ENCODE data around the gene METTL18. TPM values are rescaled to one million over a fixed set of nuclear protein-coding genes. Genes with fewer than 3 reads are reported as not detected.

The METTL18 gene
- polyA plus RNA-seq, 1 donor from 2014 or later, result 7.0 TPM

DNA sequence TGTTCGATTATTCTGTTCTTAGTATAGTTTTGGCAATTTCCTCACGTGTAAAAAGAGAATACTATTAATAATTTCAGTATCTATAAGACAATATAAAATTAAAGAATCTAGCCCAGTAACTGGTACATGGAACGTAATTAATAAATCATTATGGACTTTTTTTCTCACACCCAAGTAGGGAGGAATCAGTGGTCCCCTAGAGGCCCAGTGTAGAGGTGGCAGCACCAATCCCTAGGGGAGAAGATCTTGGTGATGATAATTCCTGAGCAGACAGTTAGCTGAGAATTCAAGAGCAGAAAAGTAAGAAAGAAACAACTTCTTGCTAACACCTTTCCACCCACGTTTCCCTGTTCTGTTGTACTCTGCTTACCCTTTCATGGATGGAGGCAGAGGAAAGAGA lies 41.2 kb downstream of the METTL18 start:
- H3K27ac ChIP-seq (ENCODE audit: low read length), result no peak overlapping the region
- H4K20me1 ChIP-seq (ENCODE audit: insufficient read depth), result no peaks in the 10 kb centered on the region
- no peaks in the 10 kb centered on the region for H3K9me3 ChIP-seq (ENCODE audit: low read length)
- H3K4me3 ChIP-seq (ENCODE audit: low read length), result no peak overlapping the region
- TF ChIP-seq SMC3 (conservative IDR thresholded peaks at IDR 0.05; ENCODE audit: poor library complexity), result no peak
- no peak overlapping the region for H3K9ac ChIP-seq (ENCODE audit: low read length)
- H3K36me3 ChIP-seq (ENCODE audit: insufficient read depth, low read length), result no peaks in the 10 kb centered on the region
- H3K9me2 ChIP-seq (ENCODE audit: insufficient read depth, low read length), result no peaks in the 10 kb centered on the region
- H2AFZ ChIP-seq (ENCODE audit: low read depth, low read length), result no peak overlapping the region
- H3K27me3 ChIP-seq (ENCODE audit: insufficient read depth, low read depth, low read length), result no peaks in the 10 kb centered on the region
- H3K79me2 ChIP-seq (replicated peaks; ENCODE audit: insufficient read depth, low read length), result no peaks in the 10 kb centered on the region
- H3K4me2 ChIP-seq (ENCODE audit: low read length), result no peak overlapping the region
- no peaks in the 10 kb centered on the region for H3F3A ChIP-seq (ENCODE audit: insufficient read depth, low read length, poor library complexity, severe bottlenecking)

GRCh38 chr1:169750041-169750440 lies 44.7 kb downstream of the METTL18 start:
- Histone ChIP-seq H3K4me3 (ENCODE audit: low read length) (no peak overlapping the region), H3K79me2 (replicated peaks; ENCODE audit: insufficient read depth, low read length) (no peaks in the 10 kb centered on the region), H3K27ac (ENCODE audit: low read length) (no peak overlapping the region), H2AFZ (ENCODE audit: low read depth, low read length) (no peak overlapping the region), H3K9me3 (ENCODE audit: low read length) (no peaks in the 10 kb centered on the region), H3K9me2 (ENCODE audit: insufficient read depth, low read length) (no peaks in the 10 kb centered on the region), H3K4me2 (ENCODE audit: low read length) (no peak overlapping the region), H3F3A (ENCODE audit: insufficient read depth, low read length, poor library complexity, severe bottlenecking) (no peaks in the 10 kb centered on the region), H3K27me3 (ENCODE audit: insufficient read depth, low read depth, low read length) (no peaks in the 10 kb centered on the region), H3K9ac (ENCODE audit: low read length) (no peak overlapping the region), H4K20me1 (ENCODE audit: insufficient read depth) (no peaks in the 10 kb centered on the region), H3K36me3 (ENCODE audit: insufficient read depth, low read length) (no peaks in the 10 kb centered on the region)
- TF ChIP-seq SMC3 (conservative IDR thresholded peaks at IDR 0.05; ENCODE audit: poor library complexity), result no peak
- TF ChIP-seq RAD21 (conservative IDR thresholded peaks at IDR 0.05), result no peak
- no peak for TF ChIP-seq REST (IDR thresholded peaks at IDR 0.05; ENCODE audit: borderline replicate concordance)
- TF ChIP-seq CTCF (IDR thresholded peaks at IDR 0.05; ENCODE audit: poor library complexity, severe bottlenecking), result no peak
- no peak for TF ChIP-seq POLR2AphosphoS5 (IDR thresholded peaks at IDR 0.05)
- TF ChIP-seq TAF1 (IDR thresholded peaks at IDR 0.05; ENCODE audit: low read depth), result no peak
- no peak for TF ChIP-seq EZH2 (IDR thresholded peaks at IDR 0.05; ENCODE audit: borderline replicate concordance, insufficient read depth, low read length, poor library complexity, severe bottlenecking)
- no peak for TF ChIP-seq EP300 (conservative IDR thresholded peaks at IDR 0.05; ENCODE audit: poor library complexity, severe bottlenecking)

GRCh38 chr1:169746550-169746949 lies 48.2 kb downstream of the METTL18 start:
- Histone ChIP-seq H3K9me3 (ENCODE audit: low read length) (no peaks in the 10 kb centered on the region), H2AFZ (ENCODE audit: low read depth, low read length) (no peak overlapping the region), H3K27me3 (ENCODE audit: insufficient read depth, low read depth, low read length) (no peaks in the 10 kb centered on the region), H4K20me1 (ENCODE audit: insufficient read depth) (no peaks in the 10 kb centered on the region), H3K4me2 (ENCODE audit: low read length) (no peak overlapping the region), H3K27ac (ENCODE audit: low read length) (no peak overlapping the region), H3F3A (ENCODE audit: insufficient read depth, low read length, poor library complexity, severe bottlenecking) (no peaks in the 10 kb centered on the region), H3K36me3 (ENCODE audit: insufficient read depth, low read length) (no peaks in the 10 kb centered on the region), H3K9me2 (ENCODE audit: insufficient read depth, low read length) (no peaks in the 10 kb centered on the region), H3K4me3 (ENCODE audit: low read length) (no peak overlapping the region), H3K9ac (ENCODE audit: low read length) (no peak overlapping the region), H3K79me2 (replicated peaks; ENCODE audit: insufficient read depth, low read length) (no peaks in the 10 kb centered on the region)
- TF ChIP-seq EP300 (conservative IDR thresholded peaks at IDR 0.05; ENCODE audit: poor library complexity, severe bottlenecking), result no peak
- TF ChIP-seq RAD21 (conservative IDR thresholded peaks at IDR 0.05), result no peak
- no peak for TF ChIP-seq CTCF (IDR thresholded peaks at IDR 0.05; ENCODE audit: poor library complexity, severe bottlenecking)
- TF ChIP-seq MXI1 (conservative IDR thresholded peaks at IDR 0.05; ENCODE audit: poor library complexity, severe bottlenecking), result no peak
- TF ChIP-seq REST (IDR thresholded peaks at IDR 0.05; ENCODE audit: borderline replicate concordance), result no peak
- TF ChIP-seq SMC3 (conservative IDR thresholded peaks at IDR 0.05; ENCODE audit: poor library complexity), result no peak
- no peak for TF ChIP-seq POLR2AphosphoS5 (IDR thresholded peaks at IDR 0.05)
- no peak for TF ChIP-seq TAF1 (IDR thresholded peaks at IDR 0.05; ENCODE audit: low read depth)
- TF ChIP-seq EZH2 (IDR thresholded peaks at IDR 0.05; ENCODE audit: borderline replicate concordance, insufficient read depth, low read length, poor library complexity, severe bottlenecking), result no peak
